OCI-LY7 (cell line): ENCODE measurements around the gene GIPC2.

Experiments used
- EZH2phosphoT487 ChIP-seq: fragments of 200-600 bp; sonication (generic); IDR thresholded peaks from 2 replicates; pipeline ENCODE4 v1.6.1; 2018; ENCODE audit warnings: low read depth, borderline replicate concordance, mild to moderate bottlenecking, mixed run types, antibody characterized with exemption, low read length, moderate library complexity, mixed read lengths
- TF ChIP-seq, protein P1 (sequence below): fragments of 200-600 bp; sonication (generic); conservative IDR thresholded peaks from 2 replicates; pipeline ENCODE4 v1.5.1; 2014; ENCODE audit warnings: mild to moderate bottlenecking, antibody characterized with exemption, low read length, moderate library complexity, mixed read lengths

- TF ChIP-seq, protein P1, sequence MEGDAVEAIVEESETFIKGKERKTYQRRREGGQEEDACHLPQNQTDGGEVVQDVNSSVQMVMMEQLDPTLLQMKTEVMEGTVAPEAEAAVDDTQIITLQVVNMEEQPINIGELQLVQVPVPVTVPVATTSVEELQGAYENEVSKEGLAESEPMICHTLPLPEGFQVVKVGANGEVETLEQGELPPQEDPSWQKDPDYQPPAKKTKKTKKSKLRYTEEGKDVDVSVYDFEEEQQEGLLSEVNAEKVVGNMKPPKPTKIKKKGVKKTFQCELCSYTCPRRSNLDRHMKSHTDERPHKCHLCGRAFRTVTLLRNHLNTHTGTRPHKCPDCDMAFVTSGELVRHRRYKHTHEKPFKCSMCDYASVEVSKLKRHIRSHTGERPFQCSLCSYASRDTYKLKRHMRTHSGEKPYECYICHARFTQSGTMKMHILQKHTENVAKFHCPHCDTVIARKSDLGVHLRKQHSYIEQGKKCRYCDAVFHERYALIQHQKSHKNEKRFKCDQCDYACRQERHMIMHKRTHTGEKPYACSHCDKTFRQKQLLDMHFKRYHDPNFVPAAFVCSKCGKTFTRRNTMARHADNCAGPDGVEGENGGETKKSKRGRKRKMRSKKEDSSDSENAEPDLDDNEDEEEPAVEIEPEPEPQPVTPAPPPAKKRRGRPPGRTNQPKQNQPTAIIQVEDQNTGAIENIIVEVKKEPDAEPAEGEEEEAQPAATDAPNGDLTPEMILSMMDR: no peak
- TF ChIP-seq EZH2phosphoT487: no peak
Observed at GRCh38 chr1:78035121-78035520, 10.6 kb upstream of the GIPC2 start.
